GM12892 (cell line): ENCODE data around the gene ADNP.

Experiments
- POLR2A ChIP-seq: IDR thresholded peaks from 2 replicates; pipeline ENCODE4 v1.6.1; 2011; ENCODE audit warnings: low read depth, low read length, control low read depth
- POLR2AphosphoS5 ChIP-seq: IDR thresholded peaks from 2 replicates; pipeline ENCODE4 v1.6.1; 2011; ENCODE audit warnings: low read depth, low read length, control low read depth
- TAF1 ChIP-seq: IDR thresholded peaks from 2 replicates; pipeline ENCODE4 v1.6.1; 2011; ENCODE audit warnings: low read depth, mild to moderate bottlenecking, control low read depth, low read length, borderline replicate concordance

GRCh38 chr20:50928469-50928868 is 2.8 kb downstream of the ADNP start:
- TF ChIP-seq POLR2A: no peak
- TF ChIP-seq POLR2AphosphoS5: no peak; the same call in 1 of the 2 replicates
- no peak for TF ChIP-seq TAF1
